Omental fat pad (tissue), 4 donors: ENCODE results near the gene C2orf74. TPM values are rescaled to one million over a fixed set of nuclear protein-coding genes. Genes with fewer than 3 reads are reported as not detected.
"Not testable (repeated sequence)": the region's sequence is repeated elsewhere in the genome, so short reads cannot be mapped to it uniquely, and the experiment has no call there.

Source experiments
- ATAC-seq: fragments of 150-250 bp; one replicate; pipeline ENCODE4 v1.9.1; 2016; ENCODE audit warnings: mild to moderate bottlenecking, moderate library complexity; ENCODE audit not compliant: low FRiP score
- DNase-seq: peaks from one replicate; pipeline ENCODE4 v3.0.0-alpha.2; 2019; ENCODE audit warnings: low spot score
- CTCF ChIP-seq, 3 donors: fragments of 450-650 bp; IDR thresholded peaks; one replicate each; pipeline ENCODE4 v1.5.1; 2016 to 2017; ENCODE audit warnings: antibody characterized with exemption in 3 of 3, mild to moderate bottlenecking in 3 of 3, moderate library complexity in 2 of 3
- total RNA-seq, 4 donors: library from RNA; depleted of rRNA; stranded (reverse); fragments of >200 nt; gene quantifications; one replicate each; pipeline ENCODE4 v1.1.0, GENCODE V29; 2016

C2orf74 gene
- total RNA-seq: 10 to 100 TPM; 16.1 to 29.9 (median 19.4) TPM

DNA sequence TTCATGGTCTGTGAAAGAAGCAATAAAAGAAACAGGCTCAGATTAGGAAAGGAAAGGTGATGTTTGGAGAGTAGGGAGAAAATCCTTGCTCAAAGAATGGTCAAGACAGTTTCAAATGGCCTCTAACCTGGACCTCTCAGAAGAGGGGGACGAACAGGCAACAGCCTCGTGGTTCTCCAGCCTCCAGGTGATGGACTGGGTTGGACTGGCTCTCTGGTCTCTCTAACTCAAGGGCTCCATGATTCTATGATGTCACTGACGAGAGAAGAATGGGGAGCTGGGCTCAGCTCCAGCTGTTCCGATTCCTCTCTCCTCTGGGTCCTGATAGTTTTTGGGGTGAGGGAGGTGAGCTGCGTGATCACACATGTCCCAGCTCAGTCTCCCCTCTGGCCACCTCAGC is at the start of gene C2orf74:
TSS of gene C2orf74 (plus strand) at position 301 of the 400 bp plus-strand sequence. CDS start 327 bp downstream, outside the sequence.
- TF ChIP-seq CTCF (IDR thresholded peaks at IDR 0.05): no peak
- DNase-seq (no peak), ATAC-seq (no peak)

DNA sequence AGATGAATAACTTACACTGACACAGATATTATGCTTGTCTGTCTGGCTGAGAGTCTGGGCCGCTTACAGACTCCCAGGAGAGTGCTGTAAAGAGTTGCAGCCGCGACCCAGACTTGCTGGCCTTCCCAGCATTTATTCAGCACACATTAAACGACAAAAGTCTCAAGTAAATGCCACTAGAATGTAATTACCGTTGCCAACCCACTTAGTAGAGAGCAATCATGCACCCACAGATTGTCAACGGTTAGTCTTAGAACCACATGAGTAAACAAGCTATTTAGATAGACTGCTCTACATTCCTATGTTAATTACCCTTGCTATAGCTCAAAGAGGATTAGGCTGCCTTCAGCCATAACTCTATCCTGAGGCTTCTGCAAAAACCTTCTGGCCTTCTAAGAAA is 47.8 kb upstream of the C2orf74 start:
- TF ChIP-seq CTCF (IDR thresholded peaks at IDR 0.05): no peak
- ATAC-seq (no peak), DNase-seq (no peak)

GRCh38 chr2:61116302-61116701 is 45.7 kb upstream of the C2orf74 start:
- TF ChIP-seq CTCF (IDR thresholded peaks at IDR 0.05): no peak
- ATAC-seq (no peak), DNase-seq (no peak)

GRCh38 chr2:61117534-61117933 is 44.5 kb upstream of the C2orf74 start:
- DNase-seq (no peak), ATAC-seq (no peak)
- no peak for TF ChIP-seq CTCF (IDR thresholded peaks at IDR 0.05)

- no peak for TF ChIP-seq CTCF (IDR thresholded peaks at IDR 0.05)
- ATAC-seq: no peak
- DNase-seq: no peak
Measured at GRCh38 chr2:61125123-61125710, 36.8 kb upstream of the C2orf74 start.

- no peak for TF ChIP-seq CTCF (IDR thresholded peaks at IDR 0.05)
- no peak for DNase-seq
- ATAC-seq: no peak
Measured at GRCh38 chr2:61125798-61126197, 36.2 kb upstream of the C2orf74 start.

- not testable (repeated sequence) for DNase-seq, ATAC-seq
Measured at GRCh38 chr2:61128122-61128521, 33.9 kb upstream of the C2orf74 start.
